ENCODE measurements around the gene EVX1. TPM values are rescaled to one million over a fixed set of nuclear protein-coding genes. Genes with fewer than 3 reads are reported as not detected.

Gene EVX1
- total RNA-seq, 4 donors from 2014 or later = not detected

- Histone ChIP-seq H3K27me3 (peaks cover 14 to 100% (median 88%) of the 10 kb centered on the region in 4 donors), H3K4me1 (peaks cover 19 to 53% (median 48%) of the 10 kb centered on the region in 4 donors)
- intact Hi-C loops (cut with DNase I) = loop anchor here (5.0 to 10.0 kb wide), 5 partner anchors 585 to 1072 kb away; no protein-coding TSS in a partner anchor
Observed at GRCh38 chr7:27199849-27200760, 42.5 kb upstream of the EVX1 start, which contains the start of gene HOXA13. TSS of gene HOXA13 (minus strand) at chr7:27200091. CDS start at chr7:27200077, 14 bp downstream.

GRCh38 chr7:27200761-27201579, 41.6 kb upstream of the EVX1 start:
- Histone ChIP-seq H3K36me3 (no peaks in the 10 kb centered on the region), H3K9me3 (no peaks in the 10 kb centered on the region), H3K27ac (replicated peaks in 1 of 4) (no peak overlapping the region), H3K4me1 (peaks cover 25 to 62% (median 54%) of the 10 kb centered on the region in 4 donors), H3K27me3 (peaks cover 20 to 100% (median 89%) of the 10 kb centered on the region in 4 donors), H3K4me3 (peak overlapping the region in 3 of 4 donors; percentile 33 to 51 (median 39))
- intact Hi-C loops (cut with DNase I) = loop anchor here (10.0 kb wide), 1 partner anchor 584 kb away; no protein-coding TSS in a partner anchor
- no peak for TF ChIP-seq POLR2A (IDR thresholded peaks at IDR 0.05; ENCODE audit: low read depth)
- TF ChIP-seq POLR2AphosphoS5 (IDR thresholded peaks at IDR 0.05) = no peak
- no peak for TF ChIP-seq EP300 (IDR thresholded peaks at IDR 0.05)
- no peak for TF ChIP-seq CTCF (IDR thresholded peaks at IDR 0.05)
- WGBS = 13% methylated on average over 14 of the region's 14 CpGs
- no peak for DNase-seq (ENCODE audit: extremely low spot score)

More at GRCh38 chr7:27199849-27200760, 42.5 kb upstream of the EVX1 start, which contains the start of gene HOXA13:
- Histone ChIP-seq H3K9me3 (no peaks in the 10 kb centered on the region), H3K36me3 (no peaks in the 10 kb centered on the region), H3K27ac (replicated peaks in 1 of 4) (no peak within 1 kb of the TSS), H3K4me3 (peak within 1 kb of the TSS; percentile 30 to 51 (median 36))
- TF ChIP-seq POLR2A (IDR thresholded peaks at IDR 0.05; ENCODE audit: low read depth) = no peak
- TF ChIP-seq CTCF (IDR thresholded peaks at IDR 0.05) = no peak
- TF ChIP-seq EP300 (IDR thresholded peaks at IDR 0.05) = no peak
- TF ChIP-seq POLR2AphosphoS5 (IDR thresholded peaks at IDR 0.05) = no peak
- under 1% methylated on average over 21 of the region's 99 CpGs for WGBS
- no peak for DNase-seq (ENCODE audit: extremely low spot score)

GRCh38 chr7:27201580-27202017, 41.0 kb upstream of the EVX1 start:
- H3K9me3 ChIP-seq = no peaks in the 10 kb centered on the region
- intact Hi-C loops (cut with DNase I) = loop anchor here (10.0 kb wide), 1 partner anchor 583 kb away; no protein-coding TSS in a partner anchor
- H3K27me3 ChIP-seq = peaks cover 20 to 100% (median 88%) of the 10 kb centered on the region in 4 donors
- TF ChIP-seq EP300 (IDR thresholded peaks at IDR 0.05) (no peak), POLR2A (IDR thresholded peaks at IDR 0.05; ENCODE audit: low read depth) (no peak), POLR2AphosphoS5 (IDR thresholded peaks at IDR 0.05) (no peak), CTCF (IDR thresholded peaks at IDR 0.05) (no peak)
- H3K36me3 ChIP-seq = no peaks in the 10 kb centered on the region
- peaks cover 25 to 62% (median 52%) of the 10 kb centered on the region in 4 donors for H3K4me1 ChIP-seq
- WGBS = 26% methylated on average over 4 of the region's 4 CpGs
- no peak for DNase-seq (ENCODE audit: extremely low spot score)
- H3K4me3 ChIP-seq = peak overlapping the region in 2 of 4 donors; percentile 0 to 19
- no peak overlapping the region for H3K27ac ChIP-seq (replicated peaks in 1 of 4)

GRCh38 chr7:27202018-27202861, 40.4 kb upstream of the EVX1 start:
- intact Hi-C loops (cut with DNase I) = loop anchor here (10.0 kb wide), 1 partner anchor 583 kb away; no protein-coding TSS in a partner anchor
- DNase-seq (ENCODE audit: extremely low spot score) = no peak
- Histone ChIP-seq H3K27ac (replicated peaks in 1 of 4) (no peak overlapping the region), H3K9me3 (no peaks in the 10 kb centered on the region), H3K27me3 (peaks cover 20 to 100% (median 82%) of the 10 kb centered on the region in 4 donors), H3K4me3 (no peak overlapping the region), H3K4me1 (peaks cover 25 to 62% (median 52%) of the 10 kb centered on the region in 4 donors), H3K36me3 (no peaks in the 10 kb centered on the region)
- 19% methylated on average over 29 of the region's 30 CpGs for WGBS
- TF ChIP-seq EP300 (IDR thresholded peaks at IDR 0.05) (no peak), POLR2AphosphoS5 (IDR thresholded peaks at IDR 0.05) (no peak), CTCF (IDR thresholded peaks at IDR 0.05) (no peak), POLR2A (IDR thresholded peaks at IDR 0.05; ENCODE audit: low read depth) (no peak)

Data from esophagus muscularis mucosa (tissue), 4 donors.